Glutamatergic neuron (in vitro differentiated cells): Measurements from ENCODE around the gene BRWD1. TPM values are rescaled to one million over a fixed set of nuclear protein-coding genes. Genes with fewer than 3 reads are reported as not detected.

ENCODE experiments used
- DNase-seq: peaks from one replicate; pipeline ENCODE4 v3.0.0; 2022
- H3K27ac Mint-ChIP-seq: one replicate; pipeline ENCODE4 v1.8.0; 2020; ENCODE audit warnings: mild to moderate bottlenecking, mixed read lengths, inconsistent platforms; ENCODE audit not compliant: unreplicated experiment
- H3K27me3 Mint-ChIP-seq: one replicate; pipeline ENCODE4 v1.8.0; 2020; ENCODE audit warnings: mild to moderate bottlenecking, moderate library complexity, mixed read lengths, inconsistent platforms; ENCODE audit not compliant: unreplicated experiment
- H3K36me3 Mint-ChIP-seq: one replicate; pipeline ENCODE4 v1.8.0; 2020; ENCODE audit warnings: mild to moderate bottlenecking, mixed read lengths, inconsistent platforms; ENCODE audit not compliant: unreplicated experiment
- H3K4me1 Mint-ChIP-seq: one replicate; pipeline ENCODE4 v1.8.0; 2020; ENCODE audit warnings: mild to moderate bottlenecking, low read depth, mixed read lengths, inconsistent platforms; ENCODE audit not compliant: unreplicated experiment
- H3K4me3 Mint-ChIP-seq: one replicate; pipeline ENCODE4 v1.8.0; 2020; ENCODE audit warnings: mild to moderate bottlenecking, mixed read lengths, inconsistent platforms; ENCODE audit not compliant: unreplicated experiment
- H3K9me3 Mint-ChIP-seq: one replicate; pipeline ENCODE4 v1.8.0; 2020; ENCODE audit warnings: mild to moderate bottlenecking, moderate library complexity, mixed read lengths, inconsistent platforms; ENCODE audit not compliant: unreplicated experiment
- CTCF ChIP-seq: fragments of 200-600 bp; sonication (generic); IDR thresholded peaks from one replicate; pipeline ENCODE4 v1.5.0; 2021; ENCODE audit not compliant: partially characterized antibody, unreplicated experiment
- total RNA-seq: library from RNA; stranded (reverse); fragmentation: NEBNext Ultra II Directional; extraction: Animal tissue kit (Norgen Biotek cat#: 25700); gene quantifications from one replicate; pipeline ENCODE4 v1.2.1, GENCODE V29; 2021; ENCODE audit not compliant: unreplicated experiment

Gene BRWD1
- total RNA-seq, 1 donor from 2014 or later, result 64.6 TPM

DNA sequence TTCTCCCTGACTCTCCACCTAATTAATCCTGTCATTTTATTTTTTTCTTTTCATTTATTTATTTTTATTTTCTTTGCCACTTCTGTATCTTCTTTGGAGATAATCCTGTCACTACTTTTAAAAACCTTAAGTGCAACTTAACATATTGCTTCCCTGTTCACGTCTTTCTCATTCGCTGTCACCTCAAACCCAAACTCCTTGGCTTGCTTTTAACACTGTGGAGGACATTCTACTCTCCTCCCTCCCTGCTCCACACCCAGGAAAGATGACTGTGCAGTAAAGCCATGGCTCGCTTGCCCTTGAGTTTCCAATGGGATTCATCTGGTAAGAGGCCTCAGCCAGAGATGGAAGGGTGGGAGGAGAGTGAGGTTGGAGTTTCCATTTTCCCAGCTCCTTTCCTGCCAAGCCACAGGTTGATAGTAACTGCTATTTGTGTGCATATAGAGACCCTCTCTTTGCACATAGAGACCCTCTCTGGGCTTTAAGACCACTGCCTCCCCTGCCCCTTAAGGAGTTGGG lies 6.4 kb upstream of the BRWD1 start:
- H3K4me1 Mint-ChIP-seq, result peaks cover 2% of the 10 kb centered on the region
- peaks cover 4% of the 10 kb centered on the region for H3K9me3 Mint-ChIP-seq
- TF ChIP-seq CTCF, result no peak
- H3K36me3 Mint-ChIP-seq, result peaks cover 6% of the 10 kb centered on the region
- no peak for DNase-seq
- H3K4me3 Mint-ChIP-seq, result peak overlapping the region; percentile 15
- no peaks in the 10 kb centered on the region for H3K27me3 Mint-ChIP-seq
- no peak overlapping the region for H3K27ac Mint-ChIP-seq

DNA sequence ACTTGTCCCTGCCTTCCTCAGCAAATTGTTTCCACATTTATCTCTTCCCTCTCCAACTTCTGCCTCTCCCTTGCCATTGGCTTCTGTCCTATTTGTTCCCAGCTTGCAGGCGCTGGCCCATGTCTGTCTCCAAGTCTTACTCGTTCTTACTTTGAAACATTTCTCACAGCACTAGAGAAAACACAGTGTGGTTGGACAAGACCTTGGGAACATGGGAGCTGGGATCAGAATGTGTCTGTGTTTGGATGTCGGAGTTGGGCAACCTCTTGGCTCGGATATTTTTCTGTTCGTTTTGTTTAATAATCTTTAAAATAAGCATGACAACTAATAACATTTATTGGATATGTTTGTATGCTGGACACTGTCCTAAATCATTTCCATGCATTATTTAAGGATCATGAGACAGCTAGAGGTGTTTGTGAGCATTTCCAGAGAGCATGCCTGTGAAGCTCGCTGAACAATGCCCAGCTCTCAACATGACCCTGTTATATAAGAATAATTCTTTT lies 5.9 kb upstream of the BRWD1 start:
- TF ChIP-seq CTCF, result no peak
- Mint-ChIP-seq H3K27ac (no peak overlapping the region), H3K4me1 (peaks cover 5% of the 10 kb centered on the region), H3K4me3 (no peak overlapping the region), H3K27me3 (peaks cover 3% of the 10 kb centered on the region), H3K36me3 (peaks cover 6% of the 10 kb centered on the region), H3K9me3 (peaks cover 5% of the 10 kb centered on the region)
- DNase-seq, result no peak

DNA sequence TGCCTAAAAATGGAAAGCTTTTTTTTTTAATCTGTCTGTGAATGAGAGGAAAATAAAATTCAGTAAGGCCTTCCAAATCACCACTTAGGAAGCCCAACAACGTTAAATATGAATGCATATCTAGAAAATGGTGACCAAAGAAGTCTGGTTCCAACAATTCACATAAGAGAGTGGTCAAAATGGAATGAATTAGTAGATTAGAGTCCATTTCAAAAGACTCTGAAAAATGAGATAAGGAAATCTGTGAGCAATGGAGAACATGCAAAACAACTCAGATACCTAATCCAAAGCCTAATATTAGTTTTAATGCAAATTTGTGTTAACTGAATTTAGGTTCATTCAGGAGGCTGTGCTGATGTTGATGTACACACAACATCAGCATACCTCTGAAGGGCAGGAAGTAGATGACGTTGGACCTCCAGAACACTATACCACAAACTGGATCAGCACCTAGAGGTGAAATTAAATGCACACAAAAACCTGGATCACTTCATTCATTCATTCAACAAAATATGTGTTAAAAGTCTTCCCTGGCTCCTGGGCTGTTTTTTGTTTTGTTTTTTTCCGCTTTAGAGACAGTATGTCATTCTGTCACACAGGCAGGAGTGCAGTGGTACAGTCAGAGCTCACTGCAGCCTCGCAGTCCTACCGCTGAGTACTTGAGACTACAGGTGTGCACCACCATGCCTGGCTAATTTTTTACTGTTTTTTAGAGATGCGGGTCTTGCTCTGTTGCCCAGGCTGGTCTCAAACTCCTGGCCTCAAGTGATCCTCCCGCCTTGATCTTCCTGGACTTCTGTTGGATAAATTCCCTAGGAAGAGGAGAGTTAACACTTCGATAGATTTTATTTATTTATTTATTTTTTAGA lies 4.9 kb upstream of the BRWD1 start:
- Mint-ChIP-seq H3K9me3 (peaks cover 7% of the 10 kb centered on the region), H3K27me3 (peaks cover 4% of the 10 kb centered on the region), H3K36me3 (peaks cover 6% of the 10 kb centered on the region), H3K4me3 (no peak overlapping the region), H3K4me1 (peaks cover 5% of the 10 kb centered on the region), H3K27ac (no peak overlapping the region)
- no peak for TF ChIP-seq CTCF
- no peak for DNase-seq

DNA sequence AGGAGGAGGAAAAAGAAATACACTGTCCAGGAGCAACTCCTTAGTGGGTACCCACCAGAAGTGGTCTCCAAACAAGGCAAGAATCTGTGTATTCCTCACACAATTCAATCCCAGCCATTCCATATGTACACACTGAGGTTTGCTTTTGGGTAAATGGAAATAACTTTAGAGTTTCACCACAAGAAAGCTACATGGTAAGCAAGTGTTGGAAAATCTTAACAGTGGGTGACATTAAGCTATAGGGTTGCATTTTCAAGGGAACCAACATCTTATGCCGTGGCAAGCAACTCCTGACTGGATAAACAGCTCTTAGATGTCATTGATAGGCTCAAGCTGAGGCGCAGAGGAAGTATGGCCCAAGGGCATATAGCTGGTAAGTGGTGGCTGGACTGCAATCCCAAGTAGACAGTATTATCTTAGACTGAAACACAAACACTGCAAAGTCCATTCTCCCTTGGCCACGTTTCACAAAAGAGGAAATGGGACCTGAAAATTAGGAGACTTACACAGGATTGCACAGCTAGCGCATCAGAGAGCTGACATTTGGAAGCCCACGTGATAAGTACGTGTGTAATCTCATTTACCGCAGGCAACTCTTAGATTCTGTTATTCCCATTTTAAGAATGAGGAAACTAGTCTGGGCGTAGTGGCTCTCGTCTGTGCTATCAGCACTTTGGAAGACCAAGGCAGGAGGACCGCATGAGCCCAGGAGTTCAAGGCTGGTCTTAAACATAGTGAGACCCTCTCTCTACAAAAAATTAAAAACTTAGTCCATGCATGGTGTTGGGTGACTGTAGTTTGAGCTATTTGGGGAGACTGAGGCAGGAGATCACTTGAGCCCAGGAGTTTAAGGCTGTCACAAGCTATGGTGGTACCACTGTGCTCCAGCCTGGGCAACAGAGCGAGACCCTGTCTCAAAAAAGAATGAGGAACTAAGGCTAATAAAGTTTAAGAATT lies 4.0 kb upstream of the BRWD1 start:
- H3K4me3 Mint-ChIP-seq, result no peak overlapping the region
- peaks cover 6% of the 10 kb centered on the region for H3K36me3 Mint-ChIP-seq
- H3K27ac Mint-ChIP-seq, result no peak overlapping the region
- DNase-seq, result no peak
- peaks cover 5% of the 10 kb centered on the region for H3K4me1 Mint-ChIP-seq
- TF ChIP-seq CTCF, result no peak
- peaks cover 7% of the 10 kb centered on the region for H3K9me3 Mint-ChIP-seq
- H3K27me3 Mint-ChIP-seq, result peaks cover 4% of the 10 kb centered on the region
